ENCODE results near the gene CELSR2. TPM values are rescaled to one million over a fixed set of nuclear protein-coding genes. Genes with fewer than 3 reads are reported as not detected.

The CELSR2 gene
- total and polyA plus RNA-seq, 2 of the 8 experiments (the other 6 are each of a cell fraction or from before 2014, with no cell fraction given), result 12.0 to 27.7 TPM

DNA sequence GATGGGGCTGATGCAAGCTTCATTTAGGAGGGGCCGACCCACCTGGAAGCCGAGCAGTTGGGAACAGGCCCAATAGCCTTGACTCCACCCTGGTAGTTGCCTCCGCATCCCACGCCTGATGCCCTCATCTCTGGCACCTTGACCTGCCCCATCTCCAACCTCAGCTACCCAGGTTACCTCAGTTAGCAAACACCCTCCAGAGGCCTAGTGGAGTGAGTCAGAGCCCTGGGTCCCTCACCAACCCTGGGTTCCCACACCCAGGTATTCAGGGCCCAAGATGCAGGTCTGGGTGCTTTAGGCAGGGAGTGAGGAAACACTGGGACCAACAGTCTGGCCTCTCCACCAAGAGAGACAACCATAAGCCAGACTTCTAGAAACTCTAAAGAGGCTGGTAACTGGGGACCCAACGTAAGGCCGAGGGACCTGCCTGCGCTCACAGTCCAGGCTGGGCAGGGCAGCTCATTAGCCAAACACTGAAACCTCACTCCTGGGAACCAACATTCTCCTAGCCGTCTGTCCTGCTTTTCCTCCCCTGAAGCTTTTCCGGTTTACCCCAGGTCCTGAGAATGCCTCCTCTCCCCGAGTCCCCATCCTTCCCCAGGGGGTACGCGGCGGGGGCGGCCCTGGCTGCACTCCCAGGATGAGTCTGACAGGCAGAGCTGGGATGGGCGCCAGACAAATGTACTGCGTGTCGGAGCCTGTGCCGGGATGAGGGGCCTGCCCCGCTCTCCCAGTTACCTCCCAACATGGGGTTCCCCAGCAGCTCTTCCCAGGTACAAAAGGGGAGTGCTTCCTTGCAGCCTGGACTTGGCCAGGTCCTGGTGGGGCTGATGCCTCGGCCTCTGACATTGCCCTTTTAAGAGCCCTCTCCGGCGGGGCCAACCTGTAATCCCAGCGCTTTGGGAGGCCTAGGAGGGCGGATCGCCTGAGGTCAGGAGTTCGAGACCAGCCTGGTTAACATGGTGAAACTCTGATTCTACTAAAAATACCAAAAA, 8.9 kb upstream of the CELSR2 start:
- Histone ChIP-seq H3K18ac (ENCODE audit: extremely low read depth, low read length) (peak overlapping the region; percentile 99), H3K27me3 (replicated peaks in 1 of 4; ENCODE audit: control insufficient read depth in 3 of 4, extremely low read depth in 1 of 4, insufficient read depth in 3 of 4, low read length in 3 of 4) (no peaks in the 10 kb centered on the region), H2BK5ac (ENCODE audit: low read depth, low read length) (peak overlapping the region; percentile 96), H3K23me2 (ENCODE audit: low read depth, low read length) (peaks cover 3% of the 10 kb centered on the region; the same call in 1 of the 2 replicates), H3K4me1 (replicated peaks in 1 of 4; ENCODE audit: control insufficient read depth in 3 of 4, insufficient read depth in 4 of 4, low read length in 3 of 4) (peaks cover 21 to 44% (median 30%) of the 10 kb centered on the region in 4 experiments), H2BK120ac (replicated peaks; ENCODE audit: low read depth, low read length) (no peak overlapping the region), H3K4me3 (ENCODE audit: extremely low read depth in 1 of 4, insufficient read depth in 2 of 4, low read depth in 3 of 4, low read length in 4 of 4) (peak overlapping the region in 2 of 4 experiments; percentile 1 to 32; a peak in 2 of 8 replicates), H3K79me2 (ENCODE audit: control insufficient read depth in 1 of 2, insufficient read depth in 2 of 2, low read length in 2 of 2) (no peaks in the 10 kb centered on the region), H3K79me1 (ENCODE audit: low read depth, low read length) (no peaks in the 10 kb centered on the region), H4K91ac (replicated peaks; ENCODE audit: insufficient read length, low read length) (peak overlapping the region; percentile 32), H3K4ac (replicated peaks; ENCODE audit: insufficient read length, low read depth, low read length) (no peak overlapping the region), H3K36me3 (ENCODE audit: control insufficient read depth in 2 of 4, insufficient read depth in 4 of 4, low read length in 3 of 4) (peaks cover 10 to 35% (median 25%) of the 10 kb centered on the region in 4 experiments), H3K27ac (ENCODE audit: low read depth, low read length) (peak overlapping the region; percentile 13; the same call in 1 of the 2 replicates), H2BK12ac (ENCODE audit: low read depth, low read length) (peak overlapping the region; percentile 96), H2BK20ac (ENCODE audit: low read length) (peak overlapping the region; percentile 91), H2BK15ac (ENCODE audit: low read length) (peak overlapping the region; percentile 97; the same call in 1 of the 2 replicates), H4K20me1 (replicated peaks in 1 of 2; ENCODE audit: control insufficient read depth in 1 of 2, insufficient read depth in 2 of 2, low read length in 2 of 2) (no peaks in the 10 kb centered on the region), H2AK5ac (ENCODE audit: low read depth, low read length) (peak overlapping the region; percentile 97), H3K14ac (ENCODE audit: insufficient read length) (no peak overlapping the region), H4K8ac (ENCODE audit: extremely low read depth, insufficient read depth, low read length) (peak overlapping the region; percentile 15; the same call in 1 of the 2 replicates), H3K9me3 (ENCODE audit: insufficient read depth in 2 of 2, low read depth in 1 of 2, low read length in 1 of 2) (no peaks in the 10 kb centered on the region), H3K23ac (ENCODE audit: insufficient read length) (no peak overlapping the region), H2AFZ (ENCODE audit: low read length) (no peak overlapping the region), H3K9ac (replicated peaks in 1 of 4; ENCODE audit: extremely low read depth in 1 of 4, low read depth in 3 of 4, low read length in 3 of 4) (no peak overlapping the region), H4K5ac (ENCODE audit: insufficient read length, low read depth, low read length) (no peak overlapping the region), H3K56ac (replicated peaks; ENCODE audit: insufficient read length, low read depth, low read length) (no peak overlapping the region), H3K4me2 (ENCODE audit: insufficient read depth in 1 of 2, low read depth in 2 of 2, low read length in 2 of 2) (peak overlapping the region; percentile 25 to 46)
- ChIA-PET CTCF (ENCODE audit: partially characterized antibody) (interaction anchor here (0.6 to 28.7 kb wide), 16 partner anchors 10 to 162 kb away, joined by 3 to 651 read pairs (median 4); partner anchors contain the start of genes CELSR2, SARS1 and SORT1), POLR2A (ENCODE audit: partially characterized antibody) (interaction anchor here (0.6 to 15.9 kb wide), 18 partner anchors 10 to 292 kb away, joined by 3 to 252 read pairs (median 6); partner anchors contain the start of genes CELSR2, PSRC1 and SARS1)
- 52% methylated on average over 26 of the region's 26 CpGs; no CpG with 5 or more reads in 1 of the 2 experiments for WGBS, 2 experiments (ENCODE audit: extremely low coverage in 1 of 2, insufficient coverage in 1 of 2, insufficient read length in 1 of 2, insufficient replicate concordance in 2 of 2, low coverage in 1 of 2, low lambda C conversion rate in 2 of 2, missing lambda C conversion rate in 1 of 2)
- no peak for FAIRE-seq
- peak in 1 of 2 experiments; percentile 76 for DNase-seq (ENCODE audit: low read depth in 1 of 2, low spot score in 2 of 2)
- TF ChIP-seq TBP (IDR thresholded peaks at IDR 0.05; ENCODE audit: low read depth, low read length), result no peak
- TF ChIP-seq SUZ12 (IDR thresholded peaks at IDR 0.05; ENCODE audit: low read length), result no peak
- no peak for TF ChIP-seq RFX5 (IDR thresholded peaks at IDR 0.05; ENCODE audit: borderline replicate concordance, low read depth, low read length)
- no peak; the same call in 1 of the 2 replicates for TF ChIP-seq POLR2AphosphoS5 (IDR thresholded peaks at IDR 0.05; ENCODE audit: low read depth, low read length)
- TF ChIP-seq EZH2 (IDR thresholded peaks at IDR 0.05; ENCODE audit: low read depth, low read length, severe bottlenecking), result no peak
- TF ChIP-seq, protein P1, sequence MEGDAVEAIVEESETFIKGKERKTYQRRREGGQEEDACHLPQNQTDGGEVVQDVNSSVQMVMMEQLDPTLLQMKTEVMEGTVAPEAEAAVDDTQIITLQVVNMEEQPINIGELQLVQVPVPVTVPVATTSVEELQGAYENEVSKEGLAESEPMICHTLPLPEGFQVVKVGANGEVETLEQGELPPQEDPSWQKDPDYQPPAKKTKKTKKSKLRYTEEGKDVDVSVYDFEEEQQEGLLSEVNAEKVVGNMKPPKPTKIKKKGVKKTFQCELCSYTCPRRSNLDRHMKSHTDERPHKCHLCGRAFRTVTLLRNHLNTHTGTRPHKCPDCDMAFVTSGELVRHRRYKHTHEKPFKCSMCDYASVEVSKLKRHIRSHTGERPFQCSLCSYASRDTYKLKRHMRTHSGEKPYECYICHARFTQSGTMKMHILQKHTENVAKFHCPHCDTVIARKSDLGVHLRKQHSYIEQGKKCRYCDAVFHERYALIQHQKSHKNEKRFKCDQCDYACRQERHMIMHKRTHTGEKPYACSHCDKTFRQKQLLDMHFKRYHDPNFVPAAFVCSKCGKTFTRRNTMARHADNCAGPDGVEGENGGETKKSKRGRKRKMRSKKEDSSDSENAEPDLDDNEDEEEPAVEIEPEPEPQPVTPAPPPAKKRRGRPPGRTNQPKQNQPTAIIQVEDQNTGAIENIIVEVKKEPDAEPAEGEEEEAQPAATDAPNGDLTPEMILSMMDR (IDR thresholded peaks at IDR 0.05; ENCODE audit: control extremely low read depth in 1 of 3, insufficient read depth in 1 of 3, low read depth in 1 of 3, low read length in 3 of 3), result no peak
- no peak for TF ChIP-seq TAF7 (optimal IDR thresholded peaks at IDR 0.05; ENCODE audit: borderline replicate concordance, low read depth, low read length)

Measured in H1 (cell line).